IPS DF 6.9 (cell line): ENCODE measurements around the gene TSNAXIP1.
"Not testable (repeated sequence)": the region's sequence is repeated elsewhere in the genome, so short reads cannot be mapped to it uniquely, and the experiment has no call there.

Experiments
- DNase-seq: peaks from one replicate; pipeline ENCODE4 v3.0.0-alpha.2; 2013; ENCODE audit warnings: low read depth, low spot score
- H3K27ac ChIP-seq: one replicate; pipeline ENCODE4 v1.5.1; 2013; ENCODE audit warnings: low read length, control low read depth
- H3K27me3 ChIP-seq: 2 replicates; pipeline ENCODE4 v1.6.1; 2013; ENCODE audit warnings: mild to moderate bottlenecking, low read length; ENCODE audit not compliant: control insufficient read depth, insufficient read depth
- H3K36me3 ChIP-seq: 2 replicates; pipeline ENCODE4 v1.6.1; 2013; ENCODE audit warnings: low read length; ENCODE audit not compliant: control insufficient read depth, insufficient read depth
- H3K4me1 ChIP-seq: 2 replicates; pipeline ENCODE4 v1.6.1; 2013; ENCODE audit warnings: low read length; ENCODE audit not compliant: control insufficient read depth, insufficient read depth
- H3K4me3 ChIP-seq: 2 replicates; pipeline ENCODE4 v1.5.1; 2013; ENCODE audit warnings: mild to moderate bottlenecking, low read length
- H3K9me3 ChIP-seq: 2 replicates; pipeline ENCODE4 v1.6.1; 2013; ENCODE audit warnings: low read length, inconsistent platforms; ENCODE audit not compliant: control insufficient read depth, insufficient read depth
- WGBS: extraction: QIAGEN DNeasy Blood & Tissue Kit; methylation state at CpG from one replicate; pipeline ENCODE4 v1.1.7; 2013; ENCODE audit warnings: mixed read lengths, missing lambda C conversion rate; ENCODE audit not compliant: insufficient read length, insufficient coverage; 5-methylcytosine and 5-hydroxymethylcytosine counted together

Gene TSNAXIP1

DNA sequence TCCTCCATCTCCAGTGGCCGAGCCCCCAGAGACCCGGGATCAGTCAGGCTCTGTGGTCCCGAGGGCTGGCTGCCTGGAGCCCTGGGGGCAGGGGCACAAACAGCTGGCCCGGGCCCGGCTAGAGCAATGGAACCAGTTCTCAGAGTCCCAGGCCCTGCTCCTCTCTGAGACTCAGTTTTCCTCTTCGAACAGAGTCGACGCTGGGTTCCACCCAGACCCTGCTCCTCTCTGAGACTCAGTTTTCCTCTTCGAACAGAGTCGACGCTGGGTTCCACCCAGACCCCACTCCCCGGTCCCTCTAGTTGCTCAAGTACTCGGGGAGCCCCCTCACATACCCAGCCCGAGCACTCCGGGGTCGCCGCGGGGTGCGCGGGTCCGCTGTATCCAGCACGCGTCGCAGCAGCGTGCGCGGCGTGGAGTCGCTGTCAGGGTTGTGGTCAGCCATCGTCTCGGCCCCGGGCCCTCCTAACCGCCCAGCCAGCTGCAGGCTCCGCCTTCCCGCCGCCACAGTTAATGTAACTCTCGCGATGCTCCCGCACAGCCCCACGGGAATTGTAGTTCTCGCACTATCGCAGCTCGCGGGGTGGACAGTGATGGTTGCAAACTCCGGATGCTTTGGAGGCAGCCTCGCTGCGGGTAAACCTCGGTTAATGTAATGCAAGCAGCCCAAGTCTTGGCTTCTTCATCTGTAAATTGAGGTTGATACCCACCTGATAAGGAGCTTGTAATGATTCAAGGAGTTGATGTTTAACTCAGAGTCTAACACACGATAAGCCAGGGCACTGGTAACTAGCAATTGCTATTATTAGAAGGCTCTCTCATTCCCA lies 26.9 kb downstream of the TSNAXIP1 start:
- Histone ChIP-seq H3K4me1 (peaks cover 2% of the 10 kb centered on the region; the same call in 1 of the 2 replicates), H3K4me3 (peak overlapping the region; percentile 81), H3K9me3 (no peaks in the 10 kb centered on the region), H3K36me3 (peaks cover 14% of the 10 kb centered on the region; the same call in 1 of the 2 replicates), H3K27ac (no peak overlapping the region), H3K27me3 (no peaks in the 10 kb centered on the region)
- no CpG with 5 or more reads among the region's 49 CpGs for WGBS
- peak; percentile 87 for DNase-seq

DNA sequence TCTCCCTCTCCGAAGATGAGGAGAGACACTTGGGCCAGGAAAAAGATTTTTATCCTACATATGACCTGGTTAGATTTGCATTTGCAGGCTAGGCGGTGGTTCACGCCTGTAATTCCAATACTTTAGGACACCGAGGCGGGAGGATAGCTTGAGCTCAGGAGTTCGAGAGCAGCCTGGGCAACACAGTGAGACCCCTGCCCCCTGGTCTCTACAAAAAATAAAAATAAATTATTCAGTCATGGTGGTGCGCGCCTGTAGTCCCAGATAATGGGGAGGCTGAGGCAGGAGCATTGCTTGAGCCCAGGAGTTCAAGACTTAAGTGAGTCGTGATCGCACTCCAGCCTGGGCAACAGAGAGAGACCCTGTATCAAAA lies 27.5 kb downstream of the TSNAXIP1 start:
- Histone ChIP-seq H3K9me3 (no peaks in the 10 kb centered on the region), H3K4me3 (no peak overlapping the region), H3K36me3 (peaks cover 13% of the 10 kb centered on the region; the same call in 1 of the 2 replicates), H3K27me3 (no peaks in the 10 kb centered on the region), H3K4me1 (peaks cover 2% of the 10 kb centered on the region; the same call in 1 of the 2 replicates), H3K27ac (no peak overlapping the region)
- WGBS: no CpG with 5 or more reads among the region's 10 CpGs
- no peak for DNase-seq

DNA sequence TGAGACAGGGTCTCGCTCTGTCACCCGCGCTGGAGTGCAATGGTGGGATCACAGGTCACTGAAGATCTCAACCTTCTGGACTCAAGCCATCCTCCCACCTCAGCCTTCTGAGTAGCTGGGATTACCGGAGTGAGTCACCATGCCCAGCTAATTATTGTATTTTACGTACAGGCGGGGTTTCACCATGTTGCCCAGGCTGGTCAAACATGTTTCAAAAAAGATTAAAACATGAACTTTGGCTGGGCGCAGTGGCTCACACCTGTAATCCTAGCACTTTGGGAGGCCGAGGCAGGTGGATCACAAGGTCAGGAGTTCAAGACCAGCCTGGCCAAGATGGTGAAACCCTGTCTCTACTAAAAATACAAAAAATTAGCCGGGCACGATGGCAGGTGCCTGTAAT lies 30.5 kb downstream of the TSNAXIP1 start:
- H3K27me3 ChIP-seq, H3K4me3 ChIP-seq, H3K4me1 ChIP-seq, H3K36me3 ChIP-seq, H3K27ac ChIP-seq, H3K9me3 ChIP-seq, DNase-seq: not testable (repeated sequence)
- no CpG with 5 or more reads among the region's 10 CpGs for WGBS

DNA sequence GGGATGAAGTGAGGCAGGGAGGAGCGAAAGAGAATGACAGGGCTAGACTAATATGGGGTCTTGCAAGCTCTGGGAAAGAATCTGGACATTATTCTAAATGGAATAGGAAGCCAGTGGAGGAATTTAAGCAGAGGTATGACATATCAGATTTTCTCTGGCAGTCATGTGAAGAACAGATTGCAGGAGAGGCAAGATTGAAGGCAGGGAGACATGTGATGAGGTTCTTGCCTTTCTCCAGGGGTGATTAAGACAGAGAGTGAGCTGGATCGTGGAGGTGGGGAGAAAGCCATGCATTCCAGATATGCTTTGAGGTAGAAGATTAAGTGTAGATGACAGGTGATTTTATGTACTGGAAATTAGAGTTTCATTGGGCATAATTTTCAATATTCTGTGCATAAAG lies 31.1 kb downstream of the TSNAXIP1 start:
- Histone ChIP-seq H3K27me3 (no peaks in the 10 kb centered on the region), H3K36me3 (no peaks in the 10 kb centered on the region), H3K9me3 (no peaks in the 10 kb centered on the region), H3K4me3 (no peak overlapping the region), H3K27ac (no peak overlapping the region), H3K4me1 (peaks cover 2% of the 10 kb centered on the region; the same call in 1 of the 2 replicates)
- no peak for DNase-seq
- WGBS: no CpG with 5 or more reads among the region's 2 CpGs

DNA sequence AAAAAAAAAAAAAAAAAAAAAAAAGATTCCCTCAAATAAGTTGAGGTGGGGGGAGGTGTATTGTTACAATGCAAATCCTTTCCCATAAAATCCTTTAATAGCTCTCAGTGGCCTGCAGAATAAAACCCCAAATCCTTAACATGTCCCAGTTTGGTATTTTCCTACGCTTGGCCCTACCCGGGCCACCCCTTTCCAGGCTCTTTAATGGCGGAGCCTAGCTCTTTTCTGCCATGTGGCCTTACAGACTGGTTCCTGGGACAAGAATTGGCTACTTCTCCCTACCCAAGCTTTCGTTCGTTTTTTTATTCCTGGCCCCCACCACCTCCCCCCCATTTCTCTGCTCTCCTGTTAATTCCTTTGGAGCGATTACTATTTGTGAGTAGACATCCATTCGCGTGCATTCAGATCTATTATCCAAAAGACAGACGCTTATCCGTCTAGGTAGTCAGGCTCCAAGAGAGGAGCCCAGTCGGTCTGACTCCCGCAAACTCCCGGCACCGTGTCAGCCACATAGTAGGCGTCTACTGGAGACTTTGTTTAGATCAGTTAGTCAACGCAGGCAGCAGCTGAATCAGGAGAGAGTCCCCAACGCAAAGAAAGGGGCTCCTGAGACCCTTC lies 34.6 kb downstream of the TSNAXIP1 start:
- peak overlapping the region; percentile 1; the same call in 1 of the 2 replicates for H3K4me3 ChIP-seq
- peaks cover 5% of the 10 kb centered on the region; the same call in 1 of the 2 replicates for H3K4me1 ChIP-seq
- no peaks in the 10 kb centered on the region for H3K9me3 ChIP-seq
- H3K36me3 ChIP-seq: no peaks in the 10 kb centered on the region
- no CpG with 5 or more reads among the region's 17 CpGs for WGBS
- H3K27me3 ChIP-seq: no peaks in the 10 kb centered on the region
- H3K27ac ChIP-seq: no peak overlapping the region
- DNase-seq: no peak

DNA sequence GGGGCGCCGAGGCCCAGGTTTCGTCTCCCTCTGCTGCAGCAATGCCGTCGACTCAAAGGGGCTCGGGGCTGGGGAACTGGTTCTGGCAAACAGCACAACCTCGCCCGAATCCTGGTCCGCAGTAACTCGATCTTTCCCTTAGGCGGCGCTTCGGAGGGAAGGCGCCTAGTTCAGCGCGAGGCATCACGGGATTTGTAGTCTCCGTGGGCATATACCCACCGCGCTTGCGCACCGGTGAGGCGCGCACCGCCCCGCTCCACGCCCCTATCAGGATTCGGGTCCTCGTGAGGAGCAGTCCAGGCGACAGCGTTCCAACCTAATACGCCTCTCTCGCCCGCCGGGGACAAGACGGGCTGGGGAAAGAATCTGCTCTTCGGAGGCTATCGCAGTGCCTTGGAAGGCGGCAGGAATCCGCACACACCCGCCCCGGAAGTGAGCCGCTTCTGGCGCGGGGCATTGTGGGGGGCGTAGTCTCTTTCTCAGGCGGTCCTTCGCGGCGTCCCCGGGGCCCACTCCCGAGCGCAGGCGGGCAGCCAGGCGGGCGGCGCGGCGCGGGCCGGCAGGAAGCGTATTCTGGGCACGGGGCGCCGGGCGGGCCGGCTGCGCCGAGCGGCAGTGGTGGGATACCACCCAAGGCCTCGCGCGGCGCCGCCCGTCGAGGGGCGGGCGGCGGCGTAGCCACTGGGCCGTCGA lies 35.3 kb downstream of the TSNAXIP1 start, which contains the start of gene THAP11:
TSS of gene THAP11 (plus strand) at position 505 of the 693 bp plus-strand sequence. CDS start 235 bp downstream, outside the sequence.
- no peak within 1 kb of the TSS for H3K27ac ChIP-seq
- no peaks in the 10 kb centered on the region for H3K27me3 ChIP-seq
- peak within 1 kb of the TSS; percentile 88; the same call in 1 of the 2 replicates for H3K4me3 ChIP-seq
- H3K9me3 ChIP-seq: no peaks in the 10 kb centered on the region
- peaks cover 5% of the 10 kb centered on the region; the same call in 1 of the 2 replicates for H3K4me1 ChIP-seq
- no peaks in the 10 kb centered on the region for H3K36me3 ChIP-seq
- WGBS: no CpG with 5 or more reads among the region's 83 CpGs
- DNase-seq: peak; percentile 96

DNA sequence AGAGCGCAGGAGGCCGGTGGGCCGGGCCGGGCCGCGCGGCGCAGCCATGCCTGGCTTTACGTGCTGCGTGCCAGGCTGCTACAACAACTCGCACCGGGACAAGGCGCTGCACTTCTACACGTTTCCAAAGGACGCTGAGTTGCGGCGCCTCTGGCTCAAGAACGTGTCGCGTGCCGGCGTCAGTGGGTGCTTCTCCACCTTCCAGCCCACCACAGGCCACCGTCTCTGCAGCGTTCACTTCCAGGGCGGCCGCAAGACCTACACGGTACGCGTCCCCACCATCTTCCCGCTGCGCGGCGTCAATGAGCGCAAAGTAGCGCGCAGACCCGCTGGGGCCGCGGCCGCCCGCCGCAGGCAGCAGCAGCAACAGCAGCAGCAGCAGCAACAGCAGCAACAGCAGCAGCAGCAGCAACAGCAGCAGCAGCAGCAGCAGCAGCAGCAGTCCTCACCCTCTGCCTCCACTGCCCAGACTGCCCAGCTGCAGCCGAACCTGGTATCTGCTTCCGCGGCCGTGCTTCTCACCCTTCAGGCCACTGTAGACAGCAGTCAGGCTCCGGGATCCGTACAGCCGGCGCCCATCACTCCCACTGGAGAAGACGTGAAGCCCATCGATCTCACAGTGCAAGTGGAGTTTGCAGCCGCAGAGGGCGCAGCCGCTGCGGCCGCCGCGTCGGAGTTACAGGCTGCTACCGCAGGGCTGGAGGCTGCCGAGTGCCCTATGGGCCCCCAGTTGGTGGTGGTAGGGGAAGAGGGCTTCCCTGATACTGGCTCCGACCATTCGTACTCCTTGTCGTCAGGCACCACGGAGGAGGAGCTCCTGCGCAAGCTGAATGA lies 36.0 kb downstream of the TSNAXIP1 start:
- no CpG with 5 or more reads among the region's 67 CpGs for whole genome bisulfite sequencing
- Histone ChIP-seq H3K4me1 (peaks cover 5% of the 10 kb centered on the region; the same call in 1 of the 2 replicates), H3K27ac (no peak overlapping the region), H3K4me3 (peak overlapping the region; percentile 88; the same call in 1 of the 2 replicates), H3K36me3 (no peaks in the 10 kb centered on the region), H3K9me3 (no peaks in the 10 kb centered on the region), H3K27me3 (no peaks in the 10 kb centered on the region)
- no peak for DNase-seq

DNA sequence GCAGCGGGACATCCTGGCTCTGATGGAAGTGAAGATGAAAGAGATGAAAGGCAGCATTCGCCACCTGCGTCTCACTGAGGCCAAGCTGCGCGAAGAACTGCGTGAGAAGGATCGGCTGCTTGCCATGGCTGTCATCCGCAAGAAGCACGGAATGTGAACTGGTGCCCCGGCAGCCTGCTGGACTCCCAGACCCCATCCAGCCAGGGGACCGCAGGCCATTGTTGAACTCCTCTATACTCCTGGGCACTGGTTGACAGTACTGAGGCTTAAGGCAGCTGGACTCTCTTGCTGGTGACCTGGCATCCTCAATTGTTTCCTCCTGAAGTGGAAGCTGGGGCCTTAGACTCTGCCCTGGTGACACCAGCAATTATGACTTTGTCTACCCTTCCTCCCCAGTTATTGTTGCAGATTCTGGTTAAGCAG lies 36.7 kb downstream of the TSNAXIP1 start:
- no peaks in the 10 kb centered on the region for H3K36me3 ChIP-seq
- H3K4me1 ChIP-seq: peaks cover 5% of the 10 kb centered on the region; the same call in 1 of the 2 replicates
- H3K9me3 ChIP-seq: no peaks in the 10 kb centered on the region
- no peaks in the 10 kb centered on the region for H3K27me3 ChIP-seq
- DNase-seq: no peak
- H3K4me3 ChIP-seq: peak overlapping the region; percentile 88; the same call in 1 of the 2 replicates
- no peak overlapping the region for H3K27ac ChIP-seq
- WGBS: no CpG with 5 or more reads among the region's 11 CpGs

DNA sequence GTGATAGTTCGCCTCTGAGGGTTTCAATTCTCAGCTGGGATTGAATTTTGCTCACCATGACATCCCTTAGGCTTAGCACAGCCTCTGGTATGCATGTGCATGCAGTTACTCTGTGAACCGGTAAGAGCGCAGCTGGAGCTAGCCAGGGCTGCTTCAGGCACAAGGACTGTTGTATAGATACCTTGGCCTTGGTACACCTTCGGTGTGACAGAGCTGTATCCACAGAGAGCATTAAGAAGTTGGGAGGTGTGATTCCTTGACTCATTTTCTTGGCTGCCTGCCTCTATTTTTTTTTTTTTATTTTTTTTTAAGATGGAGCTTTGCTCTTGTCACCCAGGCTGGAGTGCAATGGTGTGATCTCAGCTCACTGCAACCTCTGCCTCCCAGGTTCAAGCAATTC lies 37.8 kb downstream of the TSNAXIP1 start:
- H3K36me3 ChIP-seq: no peaks in the 10 kb centered on the region
- H3K9me3 ChIP-seq: no peaks in the 10 kb centered on the region
- no peaks in the 10 kb centered on the region for H3K27me3 ChIP-seq
- WGBS: no CpG with 5 or more reads among the region's 4 CpGs
- no peak overlapping the region for H3K4me3 ChIP-seq
- peaks cover 5% of the 10 kb centered on the region; the same call in 1 of the 2 replicates for H3K4me1 ChIP-seq
- H3K27ac ChIP-seq: no peak overlapping the region
- DNase-seq: no peak
